ENCODE results near the gene DCX.
"Not testable (repeated sequence)": the region's sequence is repeated elsewhere in the genome, so short reads cannot be mapped to it uniquely, and the experiment has no call there.

The DCX gene

GRCh38 chrX:111355523-111356115 is 56.4 kb downstream of the DCX start:
- DNase-seq (ENCODE audit: extremely low read depth, low read depth), result no peak

GRCh38 chrX:111354496-111354895 is 57.5 kb downstream of the DCX start:
- DNase-seq (ENCODE audit: extremely low read depth, low read depth), result no peak
- no peak for TF ChIP-seq CTCF (IDR thresholded peaks at IDR 0.05; ENCODE audit: low read depth, low read length)

More at GRCh38 chrX:111355523-111356115, 56.4 kb downstream of the DCX start:
- no peak for TF ChIP-seq CTCF (IDR thresholded peaks at IDR 0.05; ENCODE audit: low read depth, low read length)

GRCh38 chrX:111353793-111354192 is 58.2 kb downstream of the DCX start:
- no peak for TF ChIP-seq CTCF (IDR thresholded peaks at IDR 0.05; ENCODE audit: low read depth, low read length)
- no peak for DNase-seq (ENCODE audit: extremely low read depth, low read depth)

- no peak for TF ChIP-seq CTCF (IDR thresholded peaks at IDR 0.05; ENCODE audit: low read depth, low read length)
- no peak for DNase-seq (ENCODE audit: extremely low read depth, low read depth)
Measured at GRCh38 chrX:111352424-111352823, 59.6 kb downstream of the DCX start.

GRCh38 chrX:111349934-111350333 is 62.1 kb downstream of the DCX start:
- no peak for DNase-seq (ENCODE audit: extremely low read depth, low read depth)
- no peak for TF ChIP-seq CTCF (IDR thresholded peaks at IDR 0.05; ENCODE audit: low read depth, low read length)

GRCh38 chrX:111349101-111349500 is 62.9 kb downstream of the DCX start:
- DNase-seq (ENCODE audit: extremely low read depth, low read depth), result no peak
- TF ChIP-seq CTCF (IDR thresholded peaks at IDR 0.05; ENCODE audit: low read depth, low read length), result no peak

- TF ChIP-seq CTCF (IDR thresholded peaks at IDR 0.05; ENCODE audit: low read depth, low read length), result no peak
- no peak for DNase-seq (ENCODE audit: extremely low read depth, low read depth)
Measured at GRCh38 chrX:111348429-111348828, 63.6 kb downstream of the DCX start.

GRCh38 chrX:111346150-111346549 is 65.8 kb downstream of the DCX start:
- DNase-seq (ENCODE audit: extremely low read depth, low read depth), result not testable (repeated sequence)
